SIG-M5 treated with dmso at 0.1 percent for 504 hours (cell line): ENCODE results near the gene DCST1.

Source experiments
- DNase-seq: peaks from one replicate; lab custom pipeline; 2025; ENCODE audit not compliant: unreplicated experiment; lab: John Stamatoyannopoulos, UW

Gene DCST1

GRCh38 chr1:155070721-155071569, 37.3 kb downstream of the DCST1 start:
- peak; percentile 89 for DNase-seq

- DNase-seq, result peak; percentile 38
Observed at GRCh38 chr1:155071701-155072100, 38.1 kb downstream of the DCST1 start.

GRCh38 chr1:155072531-155073289, 39.1 kb downstream of the DCST1 start:
- peak; percentile 26 for DNase-seq

GRCh38 chr1:155073377-155074242, 40.0 kb downstream of the DCST1 start:
- DNase-seq, result no peak

- DNase-seq, result no peak
Observed at GRCh38 chr1:155075535-155075934, 41.9 kb downstream of the DCST1 start.

- no peak for DNase-seq
Observed at GRCh38 chr1:155076371-155076770, 42.7 kb downstream of the DCST1 start.

GRCh38 chr1:155077346-155077745, 43.7 kb downstream of the DCST1 start:
- DNase-seq, result no peak

- no peak for DNase-seq
Observed at GRCh38 chr1:155077758-155078445, 44.3 kb downstream of the DCST1 start.

- no peak for DNase-seq
Observed at GRCh38 chr1:155078469-155079209, 45.0 kb downstream of the DCST1 start, which contains the start of gene EFNA3. Gene EFNA3 (plus strand): TSS chr1:155078837. CDS start chr1:155078942, 105 bp downstream.

- no peak for DNase-seq
Observed at GRCh38 chr1:155079210-155079486, 45.5 kb downstream of the DCST1 start.

GRCh38 chr1:155079487-155080311, 46.1 kb downstream of the DCST1 start:
- peak; percentile 26 for DNase-seq

GRCh38 chr1:155080312-155081228, 46.9 kb downstream of the DCST1 start:
- DNase-seq, result no peak

GRCh38 chr1:155081472-155082300, 48.1 kb downstream of the DCST1 start:
- DNase-seq, result peak; percentile 65

- DNase-seq, result no peak
Observed at GRCh38 chr1:155082301-155083051, 48.9 kb downstream of the DCST1 start.

GRCh38 chr1:155083052-155083541, 49.5 kb downstream of the DCST1 start:
- DNase-seq, result no peak
